Measurements from ENCODE around the gene SMIM21.

SMIM21 gene

DNA sequence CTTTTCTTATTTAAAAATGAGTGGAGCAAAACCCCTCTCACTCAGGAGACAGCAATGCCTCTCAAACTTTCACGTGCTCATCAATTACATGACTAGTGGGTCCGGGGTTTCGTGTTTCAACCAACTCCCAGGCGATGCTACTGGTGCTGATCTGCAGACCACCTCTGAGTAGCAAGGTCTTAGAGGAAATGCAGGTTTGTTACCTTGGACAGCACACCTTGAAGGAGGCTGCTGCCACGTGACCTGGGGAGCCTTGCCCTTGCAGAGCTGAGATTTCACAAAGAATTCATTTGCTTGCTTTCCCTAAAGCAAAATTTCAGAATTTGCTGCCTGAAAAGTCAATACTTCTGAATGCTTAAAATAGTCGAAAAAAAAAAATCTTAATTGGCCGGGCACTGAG is 32.4 kb downstream of the SMIM21 start:
- H3K36me3 ChIP-seq: no peaks in the 10 kb centered on the region
- peaks cover 0 to 31% of the 10 kb centered on the region in 2 donors for H3K27me3 ChIP-seq
- no peak for DNase-seq
- H3K9me3 ChIP-seq: no peaks in the 10 kb centered on the region
- TF ChIP-seq, protein P1, sequence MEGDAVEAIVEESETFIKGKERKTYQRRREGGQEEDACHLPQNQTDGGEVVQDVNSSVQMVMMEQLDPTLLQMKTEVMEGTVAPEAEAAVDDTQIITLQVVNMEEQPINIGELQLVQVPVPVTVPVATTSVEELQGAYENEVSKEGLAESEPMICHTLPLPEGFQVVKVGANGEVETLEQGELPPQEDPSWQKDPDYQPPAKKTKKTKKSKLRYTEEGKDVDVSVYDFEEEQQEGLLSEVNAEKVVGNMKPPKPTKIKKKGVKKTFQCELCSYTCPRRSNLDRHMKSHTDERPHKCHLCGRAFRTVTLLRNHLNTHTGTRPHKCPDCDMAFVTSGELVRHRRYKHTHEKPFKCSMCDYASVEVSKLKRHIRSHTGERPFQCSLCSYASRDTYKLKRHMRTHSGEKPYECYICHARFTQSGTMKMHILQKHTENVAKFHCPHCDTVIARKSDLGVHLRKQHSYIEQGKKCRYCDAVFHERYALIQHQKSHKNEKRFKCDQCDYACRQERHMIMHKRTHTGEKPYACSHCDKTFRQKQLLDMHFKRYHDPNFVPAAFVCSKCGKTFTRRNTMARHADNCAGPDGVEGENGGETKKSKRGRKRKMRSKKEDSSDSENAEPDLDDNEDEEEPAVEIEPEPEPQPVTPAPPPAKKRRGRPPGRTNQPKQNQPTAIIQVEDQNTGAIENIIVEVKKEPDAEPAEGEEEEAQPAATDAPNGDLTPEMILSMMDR (IDR thresholded peaks at IDR 0.05): no peak
- no peak overlapping the region for H3K27ac ChIP-seq
- H3K4me1 ChIP-seq: no peaks in the 10 kb centered on the region
- intact Hi-C loops (cut with DNase I; ENCODE audit: low total_unique reads): no loop called here
- no peak overlapping the region for H3K4me3 ChIP-seq

DNA sequence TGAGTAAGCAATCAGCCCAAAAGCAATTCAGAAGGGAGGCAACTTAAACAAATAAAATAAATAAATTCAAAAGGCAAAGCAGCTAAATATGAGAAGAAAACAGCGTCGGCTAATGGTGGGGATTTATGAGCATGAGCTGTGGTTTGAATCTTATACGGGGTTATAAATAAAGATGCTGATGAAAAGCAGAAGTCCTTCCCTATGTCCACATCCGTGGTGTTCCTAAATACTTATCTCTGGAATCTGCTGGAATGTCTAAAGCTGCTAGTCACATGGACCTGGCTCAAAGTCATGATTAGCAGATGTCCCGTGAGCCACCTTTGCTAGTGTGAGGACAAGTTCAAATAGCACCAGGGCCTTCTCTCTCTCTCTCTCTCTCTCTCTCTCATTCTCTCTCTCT is 33.8 kb downstream of the SMIM21 start:
- Histone ChIP-seq H3K9me3 (no peaks in the 10 kb centered on the region), H3K27me3 (peaks cover 0 to 26% of the 10 kb centered on the region in 2 donors), H3K4me3 (no peak overlapping the region), H3K27ac (no peak overlapping the region), H3K36me3 (no peaks in the 10 kb centered on the region), H3K4me1 (no peaks in the 10 kb centered on the region)
- TF ChIP-seq, protein P1 (IDR thresholded peaks at IDR 0.05): no peak
- no peak for DNase-seq
- intact Hi-C loops (cut with DNase I; ENCODE audit: low total_unique reads): no loop called here

DNA sequence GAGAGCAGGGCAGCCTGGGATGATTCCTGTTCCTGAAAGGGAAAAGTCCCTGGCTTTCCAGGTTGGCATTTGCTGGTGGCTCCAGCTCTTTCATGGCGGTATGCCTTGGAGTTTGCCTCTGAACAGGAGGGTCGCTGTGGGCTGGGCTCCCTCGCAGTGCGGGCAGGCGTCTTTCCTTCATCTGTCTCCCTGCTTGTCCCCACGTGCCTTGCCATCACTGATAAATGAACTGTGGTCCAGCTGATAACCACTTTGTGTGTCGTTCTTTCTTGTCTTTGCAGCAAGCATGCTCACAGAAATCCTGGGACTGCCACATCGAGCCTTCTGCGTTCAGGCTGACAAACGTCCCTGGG is 35.3 kb downstream of the SMIM21 start:
- H3K4me3 ChIP-seq: no peak overlapping the region
- no peaks in the 10 kb centered on the region for H3K9me3 ChIP-seq
- peaks cover 0 to 26% of the 10 kb centered on the region in 2 donors for H3K27me3 ChIP-seq
- H3K4me1 ChIP-seq: no peaks in the 10 kb centered on the region
- H3K27ac ChIP-seq: no peak overlapping the region
- intact Hi-C loops (cut with DNase I; ENCODE audit: low total_unique reads): no loop called here
- TF ChIP-seq, protein P1 (IDR thresholded peaks at IDR 0.05): no peak
- no peaks in the 10 kb centered on the region for H3K36me3 ChIP-seq
- DNase-seq: no peak

DNA sequence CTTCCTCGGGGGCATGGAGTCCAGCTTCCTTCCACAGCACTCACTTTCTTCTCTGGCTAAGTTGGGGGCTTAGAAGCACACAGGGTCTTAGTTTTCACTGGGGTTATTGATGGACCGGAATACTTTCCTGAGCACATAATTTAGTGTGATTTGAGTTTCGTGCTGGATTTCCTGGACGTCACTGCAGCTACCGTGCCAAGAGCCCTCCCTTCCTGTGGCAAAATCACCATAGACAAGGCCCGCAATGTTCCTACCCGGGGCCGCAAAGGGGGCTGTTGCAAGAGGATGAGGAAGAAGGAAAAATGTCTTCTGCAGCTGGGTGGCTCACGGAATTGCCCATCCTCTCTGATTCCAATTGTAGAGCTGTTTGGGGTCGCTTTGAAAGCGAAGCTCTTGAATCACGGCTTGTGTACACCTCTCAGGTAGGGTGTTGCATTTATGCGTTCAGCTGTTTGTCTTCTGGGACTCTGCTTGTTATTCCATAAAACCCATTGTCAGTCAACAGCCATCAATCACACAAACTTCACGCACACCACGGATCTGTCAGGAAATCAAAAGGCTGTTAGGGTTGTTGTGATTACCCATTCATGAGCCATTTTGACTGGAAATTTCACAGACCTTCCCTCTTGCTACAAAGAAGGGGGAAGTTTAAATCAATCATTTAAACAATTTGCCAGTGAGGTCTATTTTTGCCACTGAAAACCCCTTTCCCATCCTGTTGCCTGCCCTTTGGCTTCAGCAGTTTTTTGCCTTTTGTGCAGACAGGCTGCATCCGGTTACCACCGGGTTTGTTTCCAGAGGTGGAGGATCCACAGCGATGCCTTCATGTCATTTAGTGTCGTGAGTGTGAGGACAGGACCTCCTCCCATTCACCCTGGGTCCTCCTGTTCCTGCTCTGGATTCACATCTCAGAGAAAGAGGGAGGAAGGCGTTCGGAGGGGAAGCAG is 36.0 kb downstream of the SMIM21 start:
- DNase-seq: no peak
- TF ChIP-seq, protein P1 (IDR thresholded peaks at IDR 0.05): no peak
- H3K4me3 ChIP-seq: no peak overlapping the region

DNA sequence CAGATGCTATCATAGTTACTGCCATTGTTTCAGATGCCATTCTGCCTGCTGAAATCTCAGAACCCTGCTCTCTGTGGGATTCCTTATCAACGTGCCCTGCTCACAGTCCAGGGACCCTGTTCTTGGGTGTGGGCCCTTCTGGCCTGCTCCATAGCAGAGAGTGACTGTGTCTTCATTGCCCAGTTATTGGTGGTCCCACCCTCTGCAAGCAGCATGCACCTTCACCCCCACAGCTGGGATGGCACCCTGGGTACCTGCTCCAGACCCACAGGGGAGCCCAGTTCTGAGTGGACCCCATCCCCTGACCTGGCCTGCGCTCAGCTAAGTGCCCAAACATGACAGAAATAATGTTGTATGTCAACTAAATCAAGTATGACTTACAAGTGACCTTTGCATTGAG is 36.6 kb downstream of the SMIM21 start:
- no peak overlapping the region for H3K27ac ChIP-seq
- TF ChIP-seq, protein P1 (IDR thresholded peaks at IDR 0.05): no peak
- H3K4me3 ChIP-seq: no peak overlapping the region
- DNase-seq: no peak
- H3K27me3 ChIP-seq: peaks cover 0 to 26% of the 10 kb centered on the region in 2 donors
- no peaks in the 10 kb centered on the region for H3K9me3 ChIP-seq
- H3K36me3 ChIP-seq: no peaks in the 10 kb centered on the region
- no peaks in the 10 kb centered on the region for H3K4me1 ChIP-seq
- intact Hi-C loops (cut with DNase I; ENCODE audit: low total_unique reads): no loop called here

More for the DNA sequence above, 36.0 kb downstream of the SMIM21 start:
- no peaks in the 10 kb centered on the region for H3K4me1 ChIP-seq
- no peaks in the 10 kb centered on the region for H3K9me3 ChIP-seq
- H3K27ac ChIP-seq: no peak overlapping the region
- H3K36me3 ChIP-seq: no peaks in the 10 kb centered on the region
- peaks cover 0 to 26% of the 10 kb centered on the region in 2 donors for H3K27me3 ChIP-seq
- intact Hi-C loops (cut with DNase I; ENCODE audit: low total_unique reads): no loop called here
